GM21367 (cell line): ENCODE results near the gene KRT6C.
"Not testable (repeated sequence)": the region's sequence is repeated elsewhere in the genome, so short reads cannot be mapped to it uniquely, and the experiment has no call there.

Experiments
- ATAC-seq: cut with Tn5 transposase; IDR thresholded peaks from one replicate; pipeline ENCODE4 v1.9.1; 2021; ENCODE audit not compliant: unreplicated experiment

Gene KRT6C

GRCh38 chr12:52500574-52500973, 27.0 kb upstream of the KRT6C start:
- ATAC-seq, result not testable (repeated sequence)

DNA sequence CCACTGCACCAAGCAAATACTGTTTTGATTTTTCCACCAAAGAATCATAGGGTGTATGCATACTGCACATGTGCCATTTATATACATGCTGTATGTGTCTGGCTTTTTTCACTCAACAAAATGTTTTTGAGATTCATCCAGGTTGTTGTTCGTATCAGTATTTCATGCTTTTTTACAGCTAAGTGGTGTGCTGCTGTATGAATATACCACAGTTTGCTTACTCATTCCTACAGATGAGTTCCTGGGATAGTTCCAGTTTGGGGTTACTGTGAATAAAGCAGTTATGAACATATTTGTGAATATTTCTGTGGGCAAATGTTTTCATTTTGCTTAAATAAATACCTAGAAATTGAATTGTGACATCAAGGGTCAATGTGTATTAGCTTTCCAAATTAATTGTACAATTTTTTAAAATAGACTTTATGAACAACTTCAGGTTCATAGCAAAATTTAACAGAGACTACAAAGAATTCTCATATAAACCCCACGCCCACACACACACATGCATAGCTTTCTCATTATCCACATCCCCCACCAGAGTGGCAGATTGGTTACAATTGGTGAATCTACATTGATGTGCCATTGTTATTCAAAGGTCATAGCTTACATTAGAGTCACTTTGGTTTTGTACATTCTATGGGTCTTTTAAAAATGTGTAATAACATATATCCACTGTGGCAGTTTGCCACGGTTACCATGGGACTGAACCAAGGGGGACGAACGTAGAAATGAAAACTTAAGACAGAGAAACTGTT, 26.4 kb upstream of the KRT6C start:
- no peak for ATAC-seq

DNA sequence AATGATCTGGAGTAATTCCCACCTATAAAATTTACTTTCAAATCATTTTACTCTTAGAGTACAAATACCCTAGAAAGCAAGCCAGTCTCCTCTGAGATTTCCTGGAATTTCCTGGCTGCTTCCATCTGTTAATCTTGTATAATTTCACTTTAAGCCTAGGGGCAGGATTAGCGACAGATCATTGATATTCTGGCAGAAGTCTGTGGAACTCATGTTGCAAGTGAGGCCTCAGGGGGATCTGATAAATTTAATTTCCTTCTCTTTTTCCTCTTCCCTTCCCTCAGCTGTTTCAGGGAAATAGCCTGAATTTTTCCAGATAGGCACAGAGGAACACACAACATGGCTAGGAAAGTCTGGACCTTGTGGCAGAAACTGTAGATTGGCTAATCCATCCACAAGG, 25.3 kb upstream of the KRT6C start:
- ATAC-seq, result no peak

DNA sequence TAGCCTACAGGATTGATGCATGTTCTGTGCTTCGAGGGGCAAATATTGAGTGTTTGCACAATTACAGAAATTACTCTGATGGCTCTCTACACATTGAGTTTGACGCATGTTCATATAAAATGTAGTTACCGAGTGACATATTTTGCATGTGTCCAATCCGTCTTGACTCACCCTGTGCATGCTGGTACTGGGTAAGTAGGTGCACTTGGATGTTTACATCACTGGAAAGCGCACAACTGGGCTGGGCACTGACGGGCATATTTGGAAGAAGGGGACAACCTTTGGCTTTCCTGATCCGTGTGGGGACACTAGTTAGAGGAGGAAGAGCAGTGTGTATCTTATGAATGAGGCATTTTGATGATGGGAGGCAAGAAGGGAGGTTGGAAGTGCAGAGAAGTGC, 24.4 kb upstream of the KRT6C start:
- no peak for ATAC-seq

DNA sequence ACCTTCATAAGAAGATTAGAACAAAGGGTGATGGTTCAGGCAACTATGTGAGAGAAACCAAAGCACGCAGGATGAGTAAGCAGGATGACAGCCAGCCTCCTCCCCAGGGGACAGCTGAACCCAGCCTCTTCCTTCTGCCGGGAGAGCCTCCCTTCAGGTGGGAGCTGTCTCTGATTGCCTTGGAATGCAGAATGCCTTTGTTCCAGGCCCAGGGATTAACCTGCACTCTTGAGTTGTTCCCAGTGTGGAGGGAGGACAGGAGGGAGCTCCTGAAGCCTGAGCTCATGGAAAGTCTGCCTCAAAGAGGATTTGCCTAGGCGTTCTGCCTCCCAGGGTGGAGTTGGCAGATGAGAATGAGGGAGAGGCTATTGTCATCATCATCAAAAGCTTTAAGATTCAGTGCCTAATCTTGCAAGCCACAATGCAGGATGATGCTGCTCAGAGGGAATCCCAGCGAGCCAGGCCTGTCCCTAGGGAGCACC, 23.0 kb upstream of the KRT6C start:
- no peak for ATAC-seq

GRCh38 chr12:52496054-52496453, 22.4 kb upstream of the KRT6C start:
- no peak for ATAC-seq

DNA sequence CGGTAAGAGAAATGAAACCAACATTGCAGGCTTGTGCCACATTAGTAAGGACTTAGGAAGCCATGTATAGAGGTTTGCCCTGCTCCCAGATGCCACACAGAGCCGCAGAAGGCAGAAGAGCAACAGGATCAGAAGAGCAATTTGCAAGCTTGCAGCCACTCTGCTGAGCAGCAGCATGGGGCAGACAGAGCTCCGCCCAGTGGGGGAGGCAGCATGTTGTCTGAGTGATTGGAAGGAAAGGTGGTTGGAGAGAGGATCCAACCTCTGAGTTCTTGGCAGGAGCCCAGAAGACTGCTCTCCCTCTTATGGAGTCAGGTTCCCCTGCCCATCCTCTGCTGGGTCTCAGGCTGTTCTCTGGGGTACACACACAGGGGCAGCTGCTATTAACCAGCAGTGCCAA, 21.8 kb upstream of the KRT6C start:
- no peak for ATAC-seq

- no peak for ATAC-seq
Measured at GRCh38 chr12:52494518-52494917, 20.9 kb upstream of the KRT6C start.

- no peak for ATAC-seq
Measured at GRCh38 chr12:52494100-52494499, 20.5 kb upstream of the KRT6C start.

GRCh38 chr12:52493172-52493571, 19.6 kb upstream of the KRT6C start, which contains the start of gene KRT6A:
KRT6A (minus strand) TSS chr12:52493257; CDS start chr12:52493188, 69 bp downstream.
- ATAC-seq, result no peak

DNA sequence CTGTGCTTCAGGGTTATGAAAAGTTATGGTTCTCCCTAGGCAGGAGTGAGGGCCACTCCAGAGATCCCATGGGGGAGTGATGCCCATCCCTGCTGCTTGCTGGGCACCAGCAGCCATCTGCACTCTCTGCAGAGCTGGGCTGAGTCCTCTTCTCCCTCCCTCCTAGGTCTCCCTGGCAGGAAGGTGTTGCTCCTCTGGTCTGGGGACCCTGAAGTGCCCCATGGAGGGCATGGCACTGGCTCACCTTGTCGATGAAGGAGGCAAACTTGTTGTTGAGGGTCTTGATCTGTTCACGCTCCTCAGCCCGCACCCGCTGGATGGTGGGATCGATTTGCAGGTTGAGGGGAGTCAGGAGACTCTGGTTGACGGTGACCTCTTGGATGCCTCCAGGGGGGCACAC, 18.8 kb upstream of the KRT6C start:
- not testable (repeated sequence) for ATAC-seq

DNA sequence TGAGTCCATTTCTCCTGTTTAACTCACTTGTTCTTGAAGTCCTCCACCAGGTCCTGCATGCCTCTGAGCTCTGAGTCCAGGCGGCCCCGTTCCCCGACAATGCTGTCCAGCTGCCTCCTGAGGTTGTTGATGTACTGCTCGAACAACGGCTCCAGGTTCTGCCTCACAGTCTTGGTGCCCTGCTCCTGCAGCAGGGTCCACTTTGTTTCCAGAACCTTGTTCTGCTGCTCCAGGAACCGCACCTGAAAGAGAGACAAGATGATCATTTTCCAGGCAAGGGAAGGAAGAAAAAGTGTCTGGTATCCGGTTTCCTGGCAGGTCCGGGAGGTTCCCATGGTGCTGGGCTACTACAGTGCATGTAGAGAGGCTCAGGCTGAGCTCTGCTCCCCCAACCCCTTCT, 17.9 kb upstream of the KRT6C start:
- not testable (repeated sequence) for ATAC-seq

- ATAC-seq, result no peak
Measured at GRCh38 chr12:52488736-52489135, 15.1 kb upstream of the KRT6C start.

- not testable (repeated sequence) for ATAC-seq
Measured at GRCh38 chr12:52487744-52488443, 14.3 kb upstream of the KRT6C start.

- ATAC-seq, result no peak
Measured at GRCh38 chr12:52487211-52487610, 13.6 kb upstream of the KRT6C start.

- no peak for ATAC-seq
Measured at GRCh38 chr12:52486166-52487105, 12.8 kb upstream of the KRT6C start.

DNA sequence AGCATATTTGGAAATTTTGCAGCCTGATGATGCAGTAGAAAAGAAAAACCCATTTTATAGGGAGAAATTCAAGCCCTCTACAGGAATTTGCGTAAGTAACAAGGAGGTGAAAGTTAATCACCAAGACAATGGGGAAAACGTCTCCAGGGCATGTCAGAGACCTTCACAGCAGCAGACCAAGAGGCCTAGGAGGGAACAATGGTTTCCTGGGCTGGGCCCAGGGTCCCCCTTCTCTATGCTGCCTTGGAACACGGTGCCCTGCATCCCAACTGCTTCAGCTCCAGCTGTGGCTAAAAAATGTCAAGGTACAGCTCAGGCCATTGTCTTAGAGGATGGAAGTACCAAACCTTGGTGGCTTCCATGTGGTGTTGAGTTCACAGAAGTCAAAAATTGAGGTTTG, 6.5 kb upstream of the KRT6C start:
- ATAC-seq, result no peak

DNA sequence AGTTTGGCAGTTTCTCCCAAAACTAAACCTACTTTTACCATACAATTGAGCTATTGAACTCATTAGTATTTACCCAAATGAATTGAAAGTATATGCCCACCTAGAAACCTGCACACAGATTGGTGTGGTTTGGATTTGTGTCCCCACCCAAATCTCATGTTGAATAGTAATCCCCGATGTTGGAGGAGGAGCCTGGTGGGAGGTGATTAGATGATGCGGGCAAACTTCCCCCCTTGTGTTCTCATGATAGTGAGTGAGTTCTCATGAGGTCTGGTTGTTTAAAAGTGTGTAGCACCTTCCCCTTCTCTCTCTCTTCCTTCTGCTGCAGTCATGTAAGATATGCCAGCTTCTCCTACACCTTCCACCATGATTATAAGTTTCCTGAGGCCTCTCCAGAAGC, 4.0 kb upstream of the KRT6C start:
- no peak for ATAC-seq

GRCh38 chr12:52474212-52474611, 607 bp upstream of the KRT6C start:
- no peak for ATAC-seq

DNA sequence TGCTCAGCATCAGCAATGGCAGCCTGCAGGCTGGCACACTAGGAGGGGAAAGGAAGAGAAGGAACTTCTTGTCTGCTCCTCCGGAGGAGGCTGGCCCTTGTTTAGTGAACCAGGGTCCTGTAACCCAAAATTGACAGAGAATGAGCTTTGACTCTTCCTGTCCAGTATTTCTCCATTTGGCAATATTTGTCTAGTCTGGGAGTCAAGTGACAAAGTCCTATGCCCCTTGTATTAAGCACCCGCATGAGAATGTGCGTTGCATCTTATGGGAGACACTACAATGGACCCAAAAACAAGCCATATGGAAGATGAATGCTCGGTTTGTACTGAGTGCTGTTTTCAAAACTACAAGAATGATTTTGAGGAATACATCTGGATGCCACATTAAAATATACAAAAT, 3.8 kb downstream of the KRT6C start:
- ATAC-seq, result no peak

DNA sequence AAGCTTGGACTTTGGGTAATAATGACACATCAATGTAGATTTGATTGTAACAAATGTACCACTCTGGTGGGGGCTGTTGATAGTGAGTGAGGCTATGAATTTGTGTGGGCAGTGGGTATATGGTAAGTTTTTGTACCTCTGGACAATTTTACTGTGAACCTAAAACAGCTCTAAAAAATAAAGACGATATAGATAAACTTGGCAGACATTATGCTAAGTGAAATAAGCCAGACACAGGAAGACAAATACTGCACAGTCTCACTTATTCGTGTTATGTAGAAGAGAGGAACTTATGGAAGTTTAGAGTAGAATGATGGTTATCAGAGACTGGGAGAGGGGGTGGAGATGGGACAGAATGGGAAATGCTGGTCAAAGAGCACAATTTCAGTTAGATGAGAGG, 8.7 kb downstream of the KRT6C start:
- no peak for ATAC-seq
